GM15510 (cell line): Measurements from ENCODE around the gene TNPO2.

Source experiments
- POLR2A ChIP-seq: IDR thresholded peaks from 3 replicates; pipeline ENCODE4 v1.6.1; 2011; ENCODE audit warnings: borderline replicate concordance; ENCODE audit not compliant: insufficient read length; ENCODE audit errors: extremely low read depth

TNPO2 gene

GRCh38 chr19:12675940-12676339 lies 47.8 kb downstream of the TNPO2 start:
- no peak for TF ChIP-seq POLR2A

DNA sequence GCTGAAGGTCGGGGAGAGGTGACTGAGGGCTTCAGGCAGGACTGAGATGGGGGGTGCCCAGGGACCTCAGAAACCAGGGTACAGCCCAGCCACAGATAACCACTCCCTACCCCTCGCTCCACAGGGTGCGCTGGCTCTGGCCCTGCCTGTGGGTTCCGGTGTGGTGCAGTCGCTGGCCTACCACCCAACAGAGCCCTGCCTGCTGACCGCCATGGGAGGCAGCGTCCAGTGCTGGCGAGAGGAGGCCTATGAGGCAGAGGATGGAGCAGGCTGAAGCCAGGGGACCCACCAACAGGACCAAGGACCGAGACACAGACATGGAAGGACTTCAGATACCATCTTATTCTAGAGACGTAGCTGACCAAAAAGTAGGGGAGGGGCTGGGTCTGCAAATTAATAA lies 48.3 kb downstream of the TNPO2 start:
- no peak for TF ChIP-seq POLR2A

GRCh38 chr19:12672744-12673143 lies 51.0 kb downstream of the TNPO2 start:
- TF ChIP-seq POLR2A: no peak

DNA sequence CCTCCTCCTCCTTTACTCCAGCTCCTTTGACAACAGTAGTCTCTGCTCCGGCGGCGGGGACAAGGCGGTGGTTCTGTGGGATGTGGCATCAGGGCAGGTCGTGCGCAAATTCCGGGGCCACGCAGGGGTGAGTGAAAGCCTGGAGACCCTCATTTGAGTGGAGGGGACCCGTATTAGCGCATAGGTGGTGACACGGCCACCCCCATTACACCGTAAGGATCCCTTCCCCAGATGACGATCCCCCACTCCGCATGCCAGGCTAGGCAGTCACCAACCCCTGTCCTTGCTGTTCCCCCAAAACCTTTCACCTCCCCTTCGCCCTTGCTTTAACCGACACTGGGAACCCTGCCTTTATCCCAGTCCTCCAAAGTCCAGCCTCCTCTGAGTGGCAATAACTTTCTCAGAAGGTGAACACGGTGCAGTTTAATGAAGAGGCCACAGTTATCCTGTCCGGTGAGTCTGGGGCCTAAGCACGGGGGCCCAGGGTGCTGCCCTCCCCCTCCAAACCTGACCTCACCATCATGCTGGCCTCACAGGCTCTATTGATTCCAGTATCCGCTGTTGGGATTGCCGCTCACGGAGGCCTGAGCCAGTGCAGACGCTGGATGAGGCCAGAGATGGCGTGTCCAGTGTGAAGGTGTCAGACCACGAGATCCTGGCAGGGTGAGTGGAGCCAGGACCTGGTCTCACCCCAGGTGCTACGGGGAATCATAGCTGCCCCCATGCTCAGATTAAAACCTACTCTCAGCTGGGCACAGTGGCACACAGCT lies 53.4 kb downstream of the TNPO2 start:
- no peak for TF ChIP-seq POLR2A

GRCh38 chr19:12669270-12670158 lies 54.2 kb downstream of the TNPO2 start:
- peak; percentile 57 for TF ChIP-seq POLR2A

- TF ChIP-seq POLR2A: no peak
These were observed 54.8 kb downstream of the TNPO2 start for GRCh38 chr19:12668932-12669269.

DNA sequence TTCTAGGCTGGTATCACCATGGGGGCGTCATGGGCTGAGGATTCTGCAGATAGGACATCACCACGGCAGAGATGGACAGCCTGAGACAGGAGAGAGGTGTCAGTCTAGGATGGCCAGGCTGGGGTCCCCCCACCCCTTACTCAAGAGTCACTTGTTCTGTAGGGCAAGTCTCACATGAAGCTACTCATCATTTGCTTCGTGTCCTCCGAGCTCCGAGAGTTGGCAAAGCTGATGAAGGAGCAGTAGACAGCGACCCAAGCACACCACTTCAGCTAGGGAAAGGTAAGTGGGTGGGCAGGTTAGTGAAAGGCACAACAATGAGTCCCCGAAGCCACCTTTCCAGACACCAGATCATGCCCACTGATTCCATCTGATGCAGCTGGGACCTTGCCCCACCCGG lies 55.4 kb downstream of the TNPO2 start:
- no peak for TF ChIP-seq POLR2A

- TF ChIP-seq POLR2A: no peak
These were observed 55.9 kb downstream of the TNPO2 start for GRCh38 chr19:12667731-12668302.

GRCh38 chr19:12666265-12667048 lies 57.3 kb downstream of the TNPO2 start, which contains the start of the genes MAN2B1 and WDR83:
Gene MAN2B1, minus strand, starts transcription at chr19:12666742. Its CDS starts 41 bp downstream, at chr19:12666701.
Gene WDR83, plus strand, starts transcription at chr19:12666807. Its CDS starts 2,984 bp downstream, at chr19:12669791.
- peak; percentile 68 for TF ChIP-seq POLR2A

DNA sequence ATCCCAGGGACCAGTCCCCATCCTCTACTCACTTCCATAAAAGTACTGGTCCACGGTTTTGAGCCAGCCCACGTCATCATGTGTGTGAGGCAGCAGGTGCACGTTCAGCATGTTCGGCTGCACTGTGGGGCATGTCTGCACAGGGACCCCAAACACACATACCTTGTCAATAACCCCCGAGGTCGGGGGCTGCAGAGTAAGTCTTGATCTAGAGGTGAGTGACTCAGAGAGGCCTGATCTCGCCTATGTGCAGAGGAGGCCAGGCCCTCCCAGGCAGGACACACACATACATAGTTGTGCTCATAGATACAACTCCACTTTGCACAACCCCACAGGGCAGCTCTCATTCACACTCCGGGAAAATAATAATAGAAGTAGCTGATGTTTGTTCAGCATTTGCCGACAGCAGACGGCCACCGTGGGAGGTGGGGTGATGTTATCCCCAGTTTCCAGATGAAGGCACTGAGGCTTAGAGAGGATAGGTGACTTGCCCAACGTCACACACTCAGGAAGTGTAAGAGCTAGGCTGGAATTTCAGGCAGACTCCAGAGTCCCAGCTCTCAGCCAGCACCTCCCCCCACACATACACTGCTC lies 58.0 kb downstream of the TNPO2 start:
- TF ChIP-seq POLR2A: no peak

GRCh38 chr19:12665281-12665573 lies 58.5 kb downstream of the TNPO2 start:
- peak; percentile 31 for TF ChIP-seq POLR2A

DNA sequence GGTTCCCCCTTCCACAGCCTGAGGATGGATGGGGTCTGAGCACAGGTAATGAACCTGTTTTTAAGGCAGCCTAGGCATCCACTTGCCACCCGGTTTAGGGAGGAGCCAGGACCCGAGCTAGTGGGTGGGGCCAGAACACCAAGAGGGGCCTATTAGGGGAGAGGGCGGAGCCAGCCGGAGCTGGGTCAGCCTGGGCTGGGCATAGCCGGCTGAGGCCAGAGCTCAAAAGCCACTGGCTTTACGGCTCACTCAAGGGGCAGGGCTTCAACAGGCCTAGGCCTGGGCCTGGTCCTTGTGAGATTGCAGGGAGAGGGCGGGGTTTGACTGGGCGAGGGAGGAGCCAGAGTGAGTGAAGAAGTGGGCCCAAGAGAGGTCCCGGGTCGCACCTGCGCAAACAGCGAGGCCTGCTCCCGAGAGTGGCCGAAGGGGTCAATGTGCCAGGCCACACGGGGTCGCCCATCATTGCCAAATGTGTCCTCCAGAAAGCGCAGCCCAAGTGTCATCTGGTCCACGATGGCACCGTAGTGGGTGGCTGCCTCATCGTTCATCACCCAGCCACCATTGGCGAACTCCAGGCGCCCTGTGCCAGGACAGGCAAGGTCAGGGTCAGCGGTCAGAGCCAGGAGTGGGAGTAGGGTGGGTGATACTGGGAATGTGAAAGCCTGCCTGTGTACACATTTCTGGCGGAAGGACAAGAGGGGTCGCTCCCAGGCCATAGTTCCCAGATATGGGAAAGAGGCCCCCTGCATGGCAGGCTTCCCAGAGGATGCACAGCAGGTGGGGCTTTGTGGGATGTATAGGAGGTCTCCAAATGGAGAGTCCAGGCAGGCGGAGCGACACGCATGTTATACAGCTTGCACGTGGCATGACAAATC lies 59.1 kb downstream of the TNPO2 start:
- TF ChIP-seq POLR2A: no peak

- no peak for TF ChIP-seq POLR2A
These were observed 62.8 kb downstream of the TNPO2 start for GRCh38 chr19:12660980-12661379.
